Measurements from ENCODE around the gene TBC1D12. TPM values are rescaled to one million over a fixed set of nuclear protein-coding genes. Genes with fewer than 3 reads are reported as not detected.

The TBC1D12 gene
- total and polyA plus RNA-seq, 2 donors (not counting 3 experiments of a cell fraction or from before 2014, with no cell fraction given), result 2.9 to 7.3 TPM

DNA sequence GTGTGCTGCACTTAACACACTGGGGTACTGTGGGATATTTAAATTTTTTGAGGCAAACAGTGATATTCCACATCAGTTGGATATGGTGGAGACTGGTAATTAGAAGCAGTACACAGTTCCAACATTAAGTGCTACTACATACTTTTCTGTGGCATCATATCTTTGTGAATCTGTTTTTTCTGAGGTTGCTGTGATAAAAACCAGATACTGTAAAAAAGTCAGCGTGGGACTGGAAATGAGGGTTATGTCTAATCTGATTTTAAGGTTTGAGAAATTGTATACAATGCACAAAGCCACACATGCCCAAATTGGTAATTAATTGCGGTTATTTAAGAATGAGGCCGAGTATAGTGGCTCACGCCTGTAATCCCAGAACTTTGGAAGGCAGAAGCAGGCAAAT, 41.2 kb downstream of the TBC1D12 start:
- intact Hi-C loops (cut with micrococcal nuclease), result loop anchor here (5.0 to 10.0 kb wide), 2 partner anchors 526 to 629 kb away; no protein-coding TSS in a partner anchor
- ChIA-PET POLR2A (interaction anchor here (0.7 to 1.1 kb wide), 2 partner anchors 41 to 80 kb away, joined by 3 to 4 read pairs; partner anchors contain the start of gene TBC1D12), CTCF (interaction anchor here (0.6 to 3.1 kb wide), 108 partner anchors 9 to 889 kb away, joined by 3 to 103 read pairs (median 5); partner anchors contain the start of genes HELLS, NOC3L and TBC1D12)
- FAIRE-seq, result no peak
- no peaks in the 10 kb centered on the region for H3K4me1 ChIP-seq (ENCODE audit: control insufficient read depth, extremely low read depth, insufficient read depth, low read length)
- no TSS peak for BruUV-seq (replicated peaks)
- no peaks in the 10 kb centered on the region for H3K27me3 ChIP-seq (ENCODE audit: control insufficient read depth in 2 of 2, insufficient read depth in 2 of 2, low read length in 2 of 2)
- no peak overlapping the region for H3K4me3 ChIP-seq (replicated peaks in 1 of 3; ENCODE audit: insufficient read depth in 1 of 3, low read depth in 1 of 3, low read length in 3 of 3)
- DNase-seq (ENCODE audit: low read depth, low spot score), result no peak
- H3K9me3 ChIP-seq (replicated peaks; ENCODE audit: control insufficient read depth, insufficient read depth, low read length), result no peaks in the 10 kb centered on the region
- TF ChIP-seq POLR2AphosphoS5 (IDR thresholded peaks at IDR 0.05; ENCODE audit: insufficient read depth, low read depth, low read length), result no peak
- TF ChIP-seq, protein P1, sequence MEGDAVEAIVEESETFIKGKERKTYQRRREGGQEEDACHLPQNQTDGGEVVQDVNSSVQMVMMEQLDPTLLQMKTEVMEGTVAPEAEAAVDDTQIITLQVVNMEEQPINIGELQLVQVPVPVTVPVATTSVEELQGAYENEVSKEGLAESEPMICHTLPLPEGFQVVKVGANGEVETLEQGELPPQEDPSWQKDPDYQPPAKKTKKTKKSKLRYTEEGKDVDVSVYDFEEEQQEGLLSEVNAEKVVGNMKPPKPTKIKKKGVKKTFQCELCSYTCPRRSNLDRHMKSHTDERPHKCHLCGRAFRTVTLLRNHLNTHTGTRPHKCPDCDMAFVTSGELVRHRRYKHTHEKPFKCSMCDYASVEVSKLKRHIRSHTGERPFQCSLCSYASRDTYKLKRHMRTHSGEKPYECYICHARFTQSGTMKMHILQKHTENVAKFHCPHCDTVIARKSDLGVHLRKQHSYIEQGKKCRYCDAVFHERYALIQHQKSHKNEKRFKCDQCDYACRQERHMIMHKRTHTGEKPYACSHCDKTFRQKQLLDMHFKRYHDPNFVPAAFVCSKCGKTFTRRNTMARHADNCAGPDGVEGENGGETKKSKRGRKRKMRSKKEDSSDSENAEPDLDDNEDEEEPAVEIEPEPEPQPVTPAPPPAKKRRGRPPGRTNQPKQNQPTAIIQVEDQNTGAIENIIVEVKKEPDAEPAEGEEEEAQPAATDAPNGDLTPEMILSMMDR (IDR thresholded peaks at IDR 0.05; ENCODE audit: extremely low read depth in 1 of 2, insufficient read depth in 1 of 2, low read depth in 1 of 2, low read length in 2 of 2), result no peak
- TF ChIP-seq POLR2A (IDR thresholded peaks at IDR 0.05; ENCODE audit: low read depth, low read length), result no peak
- TF ChIP-seq FOS (IDR thresholded peaks at IDR 0.05; ENCODE audit: borderline replicate concordance, insufficient read depth, low read length), result no peak
- TF ChIP-seq EZH2 (IDR thresholded peaks at IDR 0.05; ENCODE audit: borderline replicate concordance, low read depth, low read length, severe bottlenecking), result no peak
- no peak for TF ChIP-seq GATA2 (IDR thresholded peaks at IDR 0.05; ENCODE audit: insufficient read depth, insufficient read length, low read depth, low read length)
- TF ChIP-seq MAX (IDR thresholded peaks at IDR 0.05; ENCODE audit: insufficient read depth, insufficient read length), result no peak
- no peak for TF ChIP-seq JUN (IDR thresholded peaks at IDR 0.05; ENCODE audit: borderline replicate concordance, insufficient read depth, insufficient read length, low read depth)
- TF ChIP-seq MYC (IDR thresholded peaks at IDR 0.05; ENCODE audit: low read depth, low read length), result no peak
- H3K36me3 ChIP-seq (ENCODE audit: control insufficient read depth in 2 of 2, extremely low read depth in 1 of 2, insufficient read depth in 2 of 2, low read length in 2 of 2), result no peaks in the 10 kb centered on the region
- no peak overlapping the region for H2AFZ ChIP-seq (ENCODE audit: low read depth, low read length)
- H3K4me2 ChIP-seq (ENCODE audit: insufficient read depth, low read length), result no peak overlapping the region
- H3K27ac ChIP-seq (ENCODE audit: insufficient read depth, low read depth, low read length), result no peak overlapping the region
- peaks cover 3% of the 10 kb centered on the region for H3K79me2 ChIP-seq (ENCODE audit: control insufficient read depth, insufficient read depth, low read length)
- dilution Hi-C loops (cut with MboI; ENCODE audit: extremely low pct_ligation_motif_present, low sequenced_read_pairs), result no loop called here
- H3K9ac ChIP-seq (replicated peaks; ENCODE audit: extremely low read depth, insufficient read depth, low read length), result no peak overlapping the region
- no peaks in the 10 kb centered on the region for H3K9me1 ChIP-seq (replicated peaks; ENCODE audit: control insufficient read depth, extremely low read depth, insufficient read depth, low read length)
- H4K20me1 ChIP-seq (replicated peaks; ENCODE audit: control insufficient read depth, extremely low read depth, insufficient read depth, low read length), result no peaks in the 10 kb centered on the region

Data from endothelial cell of umbilical vein (primary cell).